ENCODE data around the gene GK.

GK gene

DNA sequence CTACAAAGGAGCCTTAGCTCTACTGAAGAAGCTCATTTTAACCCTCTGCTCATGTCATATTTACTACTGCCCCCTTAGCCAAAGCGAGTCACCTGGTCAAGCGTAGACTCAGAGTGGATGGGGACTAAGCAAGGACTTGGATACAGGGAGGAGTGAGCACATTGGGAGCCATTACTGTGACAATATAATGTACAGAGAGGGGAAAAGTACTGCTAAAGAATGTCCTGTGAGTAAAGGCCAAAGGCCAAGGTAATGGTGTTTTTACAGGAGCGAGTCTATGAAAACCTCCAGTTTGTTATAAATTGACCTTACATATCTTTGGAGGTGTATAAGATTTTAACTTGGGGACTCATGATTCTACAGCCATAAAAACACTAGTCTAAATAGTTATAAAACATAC lies 10.6 kb upstream of the GK start:
- H3K9me2 ChIP-seq (ENCODE audit: low read depth, low read length) = no peaks in the 10 kb centered on the region

DNA sequence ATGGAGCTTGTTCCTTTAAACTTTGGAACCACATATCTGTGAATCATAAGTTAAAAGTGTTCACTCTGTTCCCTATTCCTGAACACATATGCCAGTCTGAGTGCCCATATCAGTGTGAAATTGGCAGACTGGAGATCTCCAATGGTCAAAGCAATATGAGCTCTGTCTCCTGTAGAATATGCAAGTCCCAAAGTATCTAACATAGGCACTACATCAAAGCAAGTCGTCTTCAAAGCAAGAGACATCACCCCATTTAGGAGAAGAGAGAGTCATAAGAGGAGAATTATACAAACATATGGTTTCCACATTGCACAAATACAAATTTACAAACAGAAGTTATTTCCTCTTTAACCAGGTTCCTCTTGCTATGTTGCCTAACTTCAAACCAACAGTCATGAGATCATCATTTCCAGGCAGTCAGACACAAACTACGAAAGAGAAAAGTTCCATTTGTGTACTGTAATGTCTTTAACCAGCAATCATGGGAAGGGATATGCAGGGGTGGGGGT lies 9.9 kb upstream of the GK start:
- no peak overlapping the region for H3K4me2 ChIP-seq (ENCODE audit: low read length)
- no peaks in the 10 kb centered on the region; the same call in 1 of the 2 replicates for H3K36me3 ChIP-seq (ENCODE audit: insufficient read depth, low read length)
- H3K79me2 ChIP-seq (ENCODE audit: insufficient read depth, low read length) = no peaks in the 10 kb centered on the region
- H3F3A ChIP-seq (ENCODE audit: insufficient read depth, low read length) = no peaks in the 10 kb centered on the region
- H3K9ac ChIP-seq (ENCODE audit: low read length) = no peak overlapping the region
- TF ChIP-seq, protein P1, sequence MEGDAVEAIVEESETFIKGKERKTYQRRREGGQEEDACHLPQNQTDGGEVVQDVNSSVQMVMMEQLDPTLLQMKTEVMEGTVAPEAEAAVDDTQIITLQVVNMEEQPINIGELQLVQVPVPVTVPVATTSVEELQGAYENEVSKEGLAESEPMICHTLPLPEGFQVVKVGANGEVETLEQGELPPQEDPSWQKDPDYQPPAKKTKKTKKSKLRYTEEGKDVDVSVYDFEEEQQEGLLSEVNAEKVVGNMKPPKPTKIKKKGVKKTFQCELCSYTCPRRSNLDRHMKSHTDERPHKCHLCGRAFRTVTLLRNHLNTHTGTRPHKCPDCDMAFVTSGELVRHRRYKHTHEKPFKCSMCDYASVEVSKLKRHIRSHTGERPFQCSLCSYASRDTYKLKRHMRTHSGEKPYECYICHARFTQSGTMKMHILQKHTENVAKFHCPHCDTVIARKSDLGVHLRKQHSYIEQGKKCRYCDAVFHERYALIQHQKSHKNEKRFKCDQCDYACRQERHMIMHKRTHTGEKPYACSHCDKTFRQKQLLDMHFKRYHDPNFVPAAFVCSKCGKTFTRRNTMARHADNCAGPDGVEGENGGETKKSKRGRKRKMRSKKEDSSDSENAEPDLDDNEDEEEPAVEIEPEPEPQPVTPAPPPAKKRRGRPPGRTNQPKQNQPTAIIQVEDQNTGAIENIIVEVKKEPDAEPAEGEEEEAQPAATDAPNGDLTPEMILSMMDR (IDR thresholded peaks at IDR 0.05; ENCODE audit: low read length) = no peak
- TF ChIP-seq EZH2 (IDR thresholded peaks at IDR 0.05; ENCODE audit: borderline replicate concordance, low read length) = no peak
- no peaks in the 10 kb centered on the region for H3K27me3 ChIP-seq (ENCODE audit: insufficient read depth, low read length)
- H3K9me3 ChIP-seq (ENCODE audit: low read length) = no peaks in the 10 kb centered on the region
- no peak overlapping the region for H3K4me3 ChIP-seq (ENCODE audit: low read depth, low read length, poor library complexity, severe bottlenecking)
- H4K20me1 ChIP-seq (ENCODE audit: insufficient read depth, low read length) = no peaks in the 10 kb centered on the region
- H3K4me1 ChIP-seq (ENCODE audit: insufficient read depth, low read length, severe bottlenecking) = peaks cover 4% of the 10 kb centered on the region
- no peak overlapping the region for H2AFZ ChIP-seq (ENCODE audit: low read length)
- no peak overlapping the region for H3K27ac ChIP-seq (ENCODE audit: low read depth, low read length, poor library complexity, severe bottlenecking)
- H3K9me2 ChIP-seq (ENCODE audit: low read depth, low read length) = no peaks in the 10 kb centered on the region

More for the DNA sequence above, 10.6 kb upstream of the GK start:
- Histone ChIP-seq H3K4me1 (ENCODE audit: insufficient read depth, low read length, severe bottlenecking) (peaks cover 4% of the 10 kb centered on the region), H4K20me1 (ENCODE audit: insufficient read depth, low read length) (no peaks in the 10 kb centered on the region), H3K27me3 (ENCODE audit: insufficient read depth, low read length) (no peaks in the 10 kb centered on the region), H3K9ac (ENCODE audit: low read length) (no peak overlapping the region), H3K27ac (ENCODE audit: low read depth, low read length, poor library complexity, severe bottlenecking) (no peak overlapping the region), H3K36me3 (ENCODE audit: insufficient read depth, low read length) (no peaks in the 10 kb centered on the region; the same call in 1 of the 2 replicates), H3F3A (ENCODE audit: insufficient read depth, low read length) (no peaks in the 10 kb centered on the region), H3K79me2 (ENCODE audit: insufficient read depth, low read length) (no peaks in the 10 kb centered on the region), H3K4me2 (ENCODE audit: low read length) (no peak overlapping the region), H3K4me3 (ENCODE audit: low read depth, low read length, poor library complexity, severe bottlenecking) (no peak overlapping the region), H3K9me3 (ENCODE audit: low read length) (no peaks in the 10 kb centered on the region), H2AFZ (ENCODE audit: low read length) (no peak overlapping the region; the same call in 1 of the 2 replicates)
- TF ChIP-seq EZH2 (IDR thresholded peaks at IDR 0.05; ENCODE audit: borderline replicate concordance, low read length) = no peak
- TF ChIP-seq, protein P1 (IDR thresholded peaks at IDR 0.05; ENCODE audit: low read length) = no peak

DNA sequence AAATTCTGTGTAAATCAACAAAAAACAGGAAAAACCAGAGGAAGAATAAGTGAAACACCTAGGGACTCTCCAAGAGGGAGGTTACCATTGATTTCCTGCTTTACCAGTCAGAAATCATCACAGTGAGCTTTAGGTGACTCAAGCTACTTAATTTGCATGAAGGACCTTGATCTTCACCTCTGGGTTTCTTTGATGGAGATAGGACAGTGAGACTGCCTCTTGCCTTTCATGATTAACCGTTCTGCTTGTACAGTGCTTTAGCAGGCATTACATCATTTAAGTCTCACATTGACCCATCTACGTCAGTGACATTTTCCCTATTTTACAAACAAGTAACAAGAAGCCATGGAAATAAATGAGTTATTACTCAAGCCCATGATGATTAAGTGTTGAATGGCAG lies 3.4 kb upstream of the GK start:
- H3K36me3 ChIP-seq (ENCODE audit: insufficient read depth, low read length) = no peaks in the 10 kb centered on the region
- no peak overlapping the region for H2AFZ ChIP-seq (ENCODE audit: low read length)
- no peaks in the 10 kb centered on the region for H3K27me3 ChIP-seq (ENCODE audit: insufficient read depth, low read length)
- peaks cover 30% of the 10 kb centered on the region for H3K4me1 ChIP-seq (ENCODE audit: insufficient read depth, low read length, severe bottlenecking)
- no peak for TF ChIP-seq EZH2 (IDR thresholded peaks at IDR 0.05; ENCODE audit: borderline replicate concordance, low read length)
- TF ChIP-seq, protein P1 (IDR thresholded peaks at IDR 0.05; ENCODE audit: low read length) = no peak
- peak overlapping the region; percentile 36 for H3K27ac ChIP-seq (ENCODE audit: low read depth, low read length, poor library complexity, severe bottlenecking)
- no peaks in the 10 kb centered on the region for H3K79me2 ChIP-seq (ENCODE audit: insufficient read depth, low read length)
- H3K9me3 ChIP-seq (ENCODE audit: low read length) = no peaks in the 10 kb centered on the region
- no peak overlapping the region for H3K4me3 ChIP-seq (ENCODE audit: low read depth, low read length, poor library complexity, severe bottlenecking)
- no peaks in the 10 kb centered on the region for H4K20me1 ChIP-seq (ENCODE audit: insufficient read depth, low read length)
- no peak overlapping the region for H3K9ac ChIP-seq (ENCODE audit: low read length)
- no peak overlapping the region; the same call in 1 of the 2 replicates for H3K4me2 ChIP-seq (ENCODE audit: low read length)
- H3F3A ChIP-seq (ENCODE audit: insufficient read depth, low read length) = no peaks in the 10 kb centered on the region
- H3K9me2 ChIP-seq (ENCODE audit: low read depth, low read length) = no peaks in the 10 kb centered on the region
